NT2/D1 (cell line): ENCODE results near the gene CPXM2.

Source experiments
- DNase-seq: peaks from one replicate; pipeline ENCODE4 v3.0.0-alpha.2; 2011; ENCODE audit warnings: low read depth, low spot score
- H3K27me3 ChIP-seq: 2 replicates; pipeline ENCODE4 v1.6.0; 2011; ENCODE audit warnings: mild to moderate bottlenecking; ENCODE audit not compliant: insufficient read length, insufficient read depth
- H3K36me3 ChIP-seq: 2 replicates; pipeline ENCODE4 v1.6.1; 2011; ENCODE audit warnings: mild to moderate bottlenecking, low read length, mixed read lengths; ENCODE audit not compliant: insufficient read depth, insufficient read length
- H3K4me1 ChIP-seq: 2 replicates; pipeline ENCODE4 v1.5.1; 2011; ENCODE audit not compliant: insufficient read depth, insufficient read length
- H3K4me3 ChIP-seq: 2 replicates; pipeline ENCODE4 v1.5.1; 2011; ENCODE audit warnings: low read depth; ENCODE audit not compliant: insufficient read length
- H3K9ac ChIP-seq: 2 replicates; pipeline ENCODE4 v1.6.0; 2011; ENCODE audit warnings: low read depth; ENCODE audit not compliant: insufficient read length
- H3K9me3 ChIP-seq: 2 replicates; pipeline ENCODE4 v1.5.1; 2011; ENCODE audit warnings: mild to moderate bottlenecking, low read length; ENCODE audit not compliant: insufficient read depth
- SUZ12 ChIP-seq: IDR thresholded peaks from 2 replicates; pipeline ENCODE4 v1.6.1; 2011; ENCODE audit not compliant: insufficient read length, insufficient read depth; ENCODE audit errors: extremely low read depth
- YY1 ChIP-seq: IDR thresholded peaks from 2 replicates; pipeline ENCODE4 v1.6.1; 2011; ENCODE audit not compliant: insufficient read length, insufficient read depth
- ZNF274 ChIP-seq: IDR thresholded peaks from 2 replicates; pipeline ENCODE4 v1.6.1; 2011; ENCODE audit warnings: mild to moderate bottlenecking, low read depth, low read length

Gene CPXM2

DNA sequence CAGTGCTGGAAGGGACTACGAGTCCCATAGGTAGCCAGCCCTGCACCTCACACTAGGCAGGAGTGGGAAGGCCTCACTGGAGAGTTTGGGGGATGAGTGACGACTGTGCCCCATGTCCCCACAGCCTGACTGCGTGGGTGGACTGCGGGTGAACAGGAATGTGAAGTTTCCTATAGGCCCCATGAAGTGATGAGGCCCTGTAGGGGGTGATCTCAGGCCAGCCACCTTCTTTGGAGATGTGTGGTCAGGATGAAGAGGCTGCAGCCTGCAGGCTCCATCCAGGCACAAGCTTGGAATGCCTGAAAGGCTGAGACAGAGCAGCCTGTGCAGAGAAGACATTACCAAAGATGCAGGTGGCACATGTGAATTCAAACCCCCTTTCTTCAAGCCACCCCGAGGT lies 94.9 kb downstream of the CPXM2 start:
- no peaks in the 10 kb centered on the region for H3K27me3 ChIP-seq
- H3K36me3 ChIP-seq = no peaks in the 10 kb centered on the region
- no peak overlapping the region for H3K4me3 ChIP-seq
- H3K9me3 ChIP-seq = peaks cover 19% of the 10 kb centered on the region; the same call in 1 of the 2 replicates
- DNase-seq = no peak
- H3K9ac ChIP-seq = no peak overlapping the region
- H3K4me1 ChIP-seq = peaks cover 2% of the 10 kb centered on the region
- TF ChIP-seq SUZ12 = no peak
- TF ChIP-seq YY1 = no peak
- no peak for TF ChIP-seq ZNF274

DNA sequence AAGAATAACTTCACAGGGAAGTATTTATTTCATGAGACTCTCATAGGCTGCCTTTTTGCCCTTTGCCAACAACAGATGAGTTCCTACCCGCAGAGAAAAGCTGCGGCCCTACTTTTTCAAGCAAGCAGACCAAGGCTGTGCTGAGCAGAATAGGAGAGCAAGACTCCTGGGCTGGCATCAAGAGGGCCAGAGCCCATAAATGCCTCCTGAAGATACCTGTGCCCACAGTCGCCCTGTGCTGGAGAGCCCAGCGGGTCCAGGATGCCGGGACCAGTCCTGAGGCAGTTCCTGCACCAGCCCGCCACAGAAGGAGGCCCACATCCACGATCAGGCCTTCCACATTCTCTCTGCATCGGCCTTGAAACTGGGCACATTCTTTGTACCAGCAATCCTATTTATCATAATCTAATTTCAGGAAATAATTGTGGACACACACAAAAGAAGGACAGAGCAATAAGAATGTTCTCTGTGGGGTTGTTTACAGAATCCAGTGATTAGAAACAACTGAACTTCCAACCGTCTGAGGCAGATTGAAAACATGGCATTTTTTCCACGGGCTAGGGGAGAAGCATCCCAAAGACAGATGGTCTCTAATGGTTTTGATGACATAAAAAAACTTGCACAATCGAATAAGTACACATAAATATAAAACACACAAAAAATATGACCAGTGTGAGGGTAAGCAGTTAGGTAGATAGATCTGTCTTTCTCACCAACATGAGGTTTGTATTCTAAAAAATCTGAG lies 95.6 kb downstream of the CPXM2 start:
- DNase-seq = no peak
- no peak overlapping the region for H3K4me3 ChIP-seq
- H3K36me3 ChIP-seq = peaks cover 3% of the 10 kb centered on the region
- H3K27me3 ChIP-seq = no peaks in the 10 kb centered on the region
- H3K9ac ChIP-seq = no peak overlapping the region
- TF ChIP-seq YY1 = no peak
- no peak for TF ChIP-seq SUZ12
- TF ChIP-seq ZNF274 = no peak
- peaks cover 2% of the 10 kb centered on the region for H3K4me1 ChIP-seq
- H3K9me3 ChIP-seq = peaks cover 16% of the 10 kb centered on the region; the same call in 1 of the 2 replicates

DNA sequence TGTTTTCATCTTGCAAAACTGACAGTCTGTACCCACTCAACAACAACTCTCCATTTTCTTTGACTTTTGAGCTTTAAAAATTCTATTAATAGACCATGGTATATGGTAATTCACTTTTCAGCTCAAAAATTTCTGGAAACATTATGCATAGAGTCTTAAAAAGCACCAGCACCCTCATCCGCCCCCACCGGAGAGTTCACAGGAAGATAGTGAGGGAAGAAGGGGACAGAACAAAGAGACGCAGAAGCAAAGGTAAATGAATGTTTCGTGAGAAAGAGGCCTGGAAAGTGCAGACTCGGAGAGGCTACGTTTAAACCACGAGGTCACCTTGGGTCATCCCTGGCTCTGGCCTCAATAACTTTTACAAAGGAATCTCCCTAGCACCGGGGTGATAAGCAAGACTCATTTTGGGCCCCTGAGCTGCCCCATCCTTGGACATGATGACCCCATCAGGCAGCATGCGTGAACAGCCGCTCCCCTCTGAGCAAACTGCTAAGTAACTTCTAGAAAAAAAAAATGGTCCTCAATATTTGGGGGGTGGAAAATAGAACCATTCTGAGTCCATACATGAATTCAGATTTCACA lies 96.3 kb downstream of the CPXM2 start:
- H3K4me1 ChIP-seq = peaks cover 2% of the 10 kb centered on the region
- H3K9me3 ChIP-seq = peaks cover 15% of the 10 kb centered on the region; the same call in 1 of the 2 replicates
- no peak for TF ChIP-seq ZNF274
- TF ChIP-seq YY1 = no peak
- TF ChIP-seq SUZ12 = no peak
- H3K4me3 ChIP-seq = no peak overlapping the region
- DNase-seq = no peak
- no peak overlapping the region for H3K9ac ChIP-seq
- peaks cover 3% of the 10 kb centered on the region for H3K36me3 ChIP-seq
- H3K27me3 ChIP-seq = no peaks in the 10 kb centered on the region

DNA sequence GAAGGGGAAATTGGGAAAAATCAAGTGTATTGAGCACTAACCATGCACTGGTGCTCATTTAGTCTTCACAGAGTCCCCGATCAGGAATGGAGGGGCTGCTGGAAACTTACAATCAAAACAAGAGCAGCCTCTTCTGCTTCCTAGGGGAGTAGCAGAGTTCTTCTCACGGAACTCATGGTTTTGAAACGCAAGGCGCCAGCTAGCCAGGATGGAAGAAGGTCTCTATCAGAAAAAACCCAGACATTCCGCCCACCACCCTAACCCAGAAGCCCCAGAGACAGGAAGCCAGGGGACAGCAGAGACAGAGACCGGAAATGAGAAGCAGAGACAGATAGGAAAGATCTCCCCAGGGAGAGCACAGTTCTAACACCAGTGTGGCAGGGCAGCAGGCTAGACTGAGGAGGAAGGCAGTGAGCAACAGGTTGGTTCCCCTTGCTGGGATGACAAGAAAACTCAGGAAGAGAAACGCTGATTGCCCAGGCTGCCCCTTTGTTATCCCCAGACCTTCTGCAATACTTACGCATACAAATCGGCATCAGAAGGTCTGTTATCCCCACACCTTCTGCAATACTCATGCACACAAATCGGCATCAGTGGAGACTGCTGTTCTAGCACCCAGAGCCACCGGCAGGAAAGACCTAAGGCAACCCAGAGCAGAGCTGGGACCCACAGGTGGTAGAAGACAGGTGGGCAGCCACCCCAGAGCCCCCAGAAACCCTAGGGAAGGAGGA lies 99.2 kb downstream of the CPXM2 start:
- Histone ChIP-seq H3K9me3 (peaks cover 17% of the 10 kb centered on the region), H3K9ac (no peak overlapping the region), H3K4me1 (peaks cover 2% of the 10 kb centered on the region), H3K4me3 (no peak overlapping the region), H3K36me3 (peaks cover 3% of the 10 kb centered on the region), H3K27me3 (no peaks in the 10 kb centered on the region)
- no peak for TF ChIP-seq YY1
- TF ChIP-seq ZNF274 = no peak
- TF ChIP-seq SUZ12 = no peak
- no peak for DNase-seq

DNA sequence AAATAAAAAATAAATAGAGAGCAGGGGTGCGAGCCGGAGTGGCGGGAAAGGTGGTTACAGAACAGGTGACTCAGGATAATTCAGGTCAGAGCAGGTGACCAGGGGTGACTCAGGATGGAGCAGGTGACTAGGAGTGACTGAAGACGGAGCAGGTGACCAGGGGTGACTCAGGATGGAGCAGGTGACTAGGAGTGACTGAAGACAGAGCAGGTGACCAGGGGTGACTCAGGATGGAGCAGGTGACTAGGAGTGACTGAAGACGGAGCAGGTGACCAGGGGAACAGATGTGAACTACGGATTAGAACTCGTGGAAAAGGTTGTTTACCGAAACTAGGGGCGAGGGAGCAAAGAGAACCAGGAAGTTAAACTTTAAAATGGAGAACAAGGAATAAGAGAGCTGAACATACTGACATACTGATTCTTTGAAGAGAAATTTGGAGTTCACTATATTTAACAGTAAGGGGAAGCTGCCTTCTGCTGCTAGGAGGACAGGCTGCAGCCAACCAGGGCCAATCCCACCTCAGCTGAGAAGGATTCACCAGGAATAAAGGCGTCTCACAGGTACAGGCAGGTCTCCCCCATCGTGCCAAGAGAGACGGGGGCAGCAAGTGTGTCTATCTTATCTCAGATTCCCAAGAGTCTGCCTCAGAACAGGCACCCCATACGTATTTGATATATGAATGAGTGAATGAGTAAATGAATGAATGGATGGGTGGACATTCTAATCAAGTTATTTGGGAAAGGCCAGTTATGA lies 101.3 kb downstream of the CPXM2 start:
- Histone ChIP-seq H3K9ac (no peak overlapping the region), H3K9me3 (peaks cover 17% of the 10 kb centered on the region), H3K4me1 (peaks cover 3% of the 10 kb centered on the region), H3K36me3 (peaks cover 3% of the 10 kb centered on the region), H3K27me3 (no peaks in the 10 kb centered on the region), H3K4me3 (no peak overlapping the region)
- TF ChIP-seq ZNF274 (no peak), SUZ12 (no peak), YY1 (no peak)
- no peak for DNase-seq

DNA sequence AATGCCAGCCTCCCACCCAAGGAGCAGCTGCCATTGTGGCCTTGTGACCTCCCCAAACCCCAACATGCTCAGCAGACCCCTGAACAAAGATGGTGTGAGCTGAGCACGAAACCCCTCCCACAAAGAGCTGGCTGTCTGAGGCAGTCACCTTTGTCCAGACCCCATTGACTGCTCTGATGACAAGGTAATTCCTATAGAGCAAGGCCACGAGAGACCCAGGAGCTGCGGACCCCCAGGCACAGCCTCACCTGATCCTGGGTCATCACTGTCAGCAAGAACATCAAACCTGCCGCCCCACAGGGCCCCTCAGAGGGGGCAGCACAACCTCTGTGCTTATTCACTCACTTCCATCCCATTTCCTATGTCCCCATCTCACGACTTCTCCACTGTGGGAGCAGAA lies 102.6 kb downstream of the CPXM2 start:
- peaks cover 3% of the 10 kb centered on the region for H3K4me1 ChIP-seq
- peaks cover 3% of the 10 kb centered on the region for H3K36me3 ChIP-seq
- H3K27me3 ChIP-seq = no peaks in the 10 kb centered on the region
- peaks cover 17% of the 10 kb centered on the region for H3K9me3 ChIP-seq
- no peak for DNase-seq
- no peak overlapping the region for H3K9ac ChIP-seq
- no peak overlapping the region for H3K4me3 ChIP-seq
- no peak for TF ChIP-seq YY1
- no peak for TF ChIP-seq SUZ12
- no peak for TF ChIP-seq ZNF274

DNA sequence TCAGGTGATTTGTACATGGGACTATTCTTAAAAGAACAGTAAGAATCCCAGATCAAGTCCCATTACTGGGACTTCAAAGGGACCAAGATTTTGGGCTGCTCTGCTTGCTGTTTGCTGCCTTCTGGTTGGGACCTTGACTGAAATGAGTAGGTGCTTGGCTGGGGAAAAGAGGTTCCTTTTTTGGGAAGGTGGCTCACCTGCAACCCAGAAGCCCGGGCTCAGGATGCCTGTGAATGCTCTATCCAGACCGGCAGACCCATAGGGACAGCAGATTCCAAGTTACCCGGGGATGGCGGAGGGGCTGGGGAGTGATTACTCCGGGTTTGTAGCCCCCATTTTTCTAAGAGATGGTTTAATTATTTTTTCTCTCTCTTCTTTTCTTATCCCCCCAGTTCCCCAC lies 104.0 kb downstream of the CPXM2 start:
- Histone ChIP-seq H3K9me3 (peaks cover 17% of the 10 kb centered on the region), H3K36me3 (peaks cover 3% of the 10 kb centered on the region), H3K4me1 (peaks cover 10% of the 10 kb centered on the region), H3K4me3 (no peak overlapping the region), H3K27me3 (no peaks in the 10 kb centered on the region), H3K9ac (no peak overlapping the region)
- no peak for DNase-seq
- no peak for TF ChIP-seq YY1
- no peak for TF ChIP-seq SUZ12
- no peak for TF ChIP-seq ZNF274
